Measurements from ENCODE around the gene TOB1. TPM values are rescaled to one million over a fixed set of nuclear protein-coding genes. Genes with fewer than 3 reads are reported as not detected.
A peak's percentile ranks its signal among the peaks of the same experiment; 100 is the strongest.

The TOB1 gene
- total and polyA plus RNA-seq, 10 donors, result 6.3 to 42.3 (median 23.1) TPM

GRCh38 chr17:50816771-50817751 lies 49.1 kb downstream of the TOB1 start:
- peak; percentile 87 for DNase-seq
- Histone ChIP-seq H3K36me3 (no peaks in the 10 kb centered on the region), H3K27me3 (replicated peaks in 1 of 7) (peaks cover 0 to 29% (median 6%) of the 10 kb centered on the region in 7 donors), H3K4me3 (peak overlapping the region in 1 of 8 donors; percentile 38), H3K4me1 (peaks cover 0 to 10% (median 7%) of the 10 kb centered on the region in 6 donors), H3K9me3 (no peaks in the 10 kb centered on the region), H3K27ac (no peak overlapping the region)
- WGBS, 5 donors, result 27 to 38% (median 31%) methylated on average over 23 to 27 of the region's 27 CpGs
- intact Hi-C loops (cut with DNase I; ENCODE audit: low total_unique reads), result no loop called here
- TF ChIP-seq POLR2A (IDR thresholded peaks at IDR 0.05), result no peak
- TF ChIP-seq CTCF (IDR thresholded peaks at IDR 0.05 in 8 of 11, conservative IDR thresholded peaks at IDR 0.05 in 3 of 11), result peak; percentile 16 to 83 (median 59)

- H3K4me3 ChIP-seq, result no peak overlapping the region
- no peaks in the 10 kb centered on the region for H3K36me3 ChIP-seq
- peaks cover 0 to 29% (median 6%) of the 10 kb centered on the region in 7 donors for H3K27me3 ChIP-seq (replicated peaks in 1 of 7)
- intact Hi-C loops (cut with DNase I; ENCODE audit: low total_unique reads), result no loop called here
- TF ChIP-seq CTCF (IDR thresholded peaks at IDR 0.05 in 8 of 11, conservative IDR thresholded peaks at IDR 0.05 in 3 of 11) (no peak), POLR2A (IDR thresholded peaks at IDR 0.05) (no peak), POLR2AphosphoS5 (IDR thresholded peaks at IDR 0.05) (no peak)
- 62 to 83% (median 65%) methylated on average over 5 of the region's 5 CpGs for WGBS, 5 donors
- no peaks in the 10 kb centered on the region for H3K9me3 ChIP-seq
- peaks cover 0 to 10% (median 7%) of the 10 kb centered on the region in 6 donors for H3K4me1 ChIP-seq
- DNase-seq, result no peak
- no peak overlapping the region for H3K27ac ChIP-seq
Measured at GRCh38 chr17:50816271-50816670, 49.9 kb downstream of the TOB1 start.

GRCh38 chr17:50815400-50815799 lies 50.8 kb downstream of the TOB1 start:
- Histone ChIP-seq H3K4me1 (peaks cover 0 to 10% (median 7%) of the 10 kb centered on the region in 6 donors), H3K9me3 (no peaks in the 10 kb centered on the region), H3K4me3 (no peak overlapping the region), H3K27me3 (replicated peaks in 1 of 7) (peaks cover 0 to 29% (median 6%) of the 10 kb centered on the region in 7 donors), H3K36me3 (no peaks in the 10 kb centered on the region), H3K27ac (no peak overlapping the region)
- no peak for DNase-seq
- no peak for TF ChIP-seq POLR2A (IDR thresholded peaks at IDR 0.05)
- TF ChIP-seq POLR2AphosphoS5 (IDR thresholded peaks at IDR 0.05), result no peak
- no peak for TF ChIP-seq CTCF (IDR thresholded peaks at IDR 0.05 in 8 of 11, conservative IDR thresholded peaks at IDR 0.05 in 3 of 11)
- 10 to 19% (median 13%) methylated on average over 3 of the region's 3 CpGs for WGBS, 5 donors
- intact Hi-C loops (cut with DNase I; ENCODE audit: low total_unique reads), result no loop called here

- Histone ChIP-seq H3K4me3 (no peak overlapping the region), H3K27ac (no peak overlapping the region), H3K27me3 (replicated peaks in 1 of 7) (peaks cover 0 to 28% (median 6%) of the 10 kb centered on the region in 7 donors), H3K4me1 (peaks cover 0 to 15% (median 10%) of the 10 kb centered on the region in 6 donors), H3K9me3 (no peaks in the 10 kb centered on the region), H3K36me3 (no peaks in the 10 kb centered on the region)
- DNase-seq, result no peak
- TF ChIP-seq CTCF (IDR thresholded peaks at IDR 0.05 in 8 of 11, conservative IDR thresholded peaks at IDR 0.05 in 3 of 11), result no peak
- TF ChIP-seq POLR2AphosphoS5 (IDR thresholded peaks at IDR 0.05), result no peak
- TF ChIP-seq POLR2A (IDR thresholded peaks at IDR 0.05), result no peak
- intact Hi-C loops (cut with DNase I; ENCODE audit: low total_unique reads), result no loop called here
Measured at GRCh38 chr17:50813583-50813982, 52.6 kb downstream of the TOB1 start.

All from spleen (tissue), 11 donors.